IPS-18c (cell line): Measurements from ENCODE around the gene MIR17HG.
A peak's percentile ranks its signal among the peaks of the same experiment; 100 is the strongest.

ENCODE experiments used
- H3K4me3 ChIP-seq: 2 replicates; pipeline ENCODE4 v1.7.0; 2013; ENCODE audit warnings: low read depth, mild to moderate bottlenecking, low read length, moderate library complexity; ENCODE audit not compliant: insufficient read depth
- H3K9me3 ChIP-seq: one replicate; pipeline ENCODE4 v1.6.1; 2013; ENCODE audit warnings: mild to moderate bottlenecking, low read length, moderate library complexity; ENCODE audit not compliant: control insufficient read depth, insufficient read depth

MIR17HG gene

GRCh38 chr13:91398413-91399188, 51.1 kb downstream of the MIR17HG start, which contains the start of gene GPC5:
GPC5 (plus strand) TSS chr13:91398621.
- Histone ChIP-seq H3K4me3 (peak within 1 kb of the TSS; percentile 76), H3K9me3 (no peaks in the 10 kb centered on the region)

- peak overlapping the region; percentile 76 for H3K4me3 ChIP-seq
These were observed 51.9 kb downstream of the MIR17HG start for GRCh38 chr13:91399189-91400062.

DNA sequence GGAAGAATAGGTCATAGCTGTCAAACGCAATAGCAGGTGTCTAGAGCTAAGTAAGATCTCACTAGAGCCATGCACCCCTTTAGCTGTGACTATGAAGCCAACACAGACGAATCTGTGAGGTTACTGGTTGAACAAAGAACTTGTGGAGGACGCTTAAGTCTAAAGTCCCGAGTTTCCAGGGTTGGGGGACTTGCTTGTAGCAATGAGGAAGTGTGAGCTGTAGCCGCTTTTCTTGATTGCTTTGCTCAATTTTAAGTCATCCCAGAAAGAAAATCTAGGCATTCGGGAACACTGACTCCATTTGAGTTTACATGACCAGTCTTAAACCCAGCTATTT, 52.5 kb downstream of the MIR17HG start:
- Histone ChIP-seq H3K9me3 (no peaks in the 10 kb centered on the region), H3K4me3 (no peak overlapping the region)

More at GRCh38 chr13:91399189-91400062, 51.9 kb downstream of the MIR17HG start:
- H3K9me3 ChIP-seq = no peaks in the 10 kb centered on the region

DNA sequence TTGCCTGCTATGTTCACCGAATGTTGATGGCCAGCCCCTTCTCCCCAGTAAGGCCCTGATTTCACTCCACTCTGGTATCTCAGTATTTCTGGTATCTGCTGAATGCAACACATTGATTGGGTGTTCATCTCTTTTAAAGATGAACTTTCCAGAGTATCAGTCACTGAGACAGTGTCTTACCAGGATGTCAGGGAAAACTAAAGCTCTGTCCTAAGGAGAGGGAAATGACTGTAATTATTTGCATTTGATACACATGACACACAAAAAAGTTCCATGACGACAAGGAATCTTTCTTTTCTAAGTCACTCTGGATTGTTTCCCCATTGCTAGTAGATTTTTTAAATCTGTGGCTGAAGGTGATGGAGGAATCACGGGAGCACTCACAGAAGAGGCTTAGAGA, 53.2 kb downstream of the MIR17HG start:
- no peak overlapping the region for H3K4me3 ChIP-seq
- no peaks in the 10 kb centered on the region for H3K9me3 ChIP-seq

DNA sequence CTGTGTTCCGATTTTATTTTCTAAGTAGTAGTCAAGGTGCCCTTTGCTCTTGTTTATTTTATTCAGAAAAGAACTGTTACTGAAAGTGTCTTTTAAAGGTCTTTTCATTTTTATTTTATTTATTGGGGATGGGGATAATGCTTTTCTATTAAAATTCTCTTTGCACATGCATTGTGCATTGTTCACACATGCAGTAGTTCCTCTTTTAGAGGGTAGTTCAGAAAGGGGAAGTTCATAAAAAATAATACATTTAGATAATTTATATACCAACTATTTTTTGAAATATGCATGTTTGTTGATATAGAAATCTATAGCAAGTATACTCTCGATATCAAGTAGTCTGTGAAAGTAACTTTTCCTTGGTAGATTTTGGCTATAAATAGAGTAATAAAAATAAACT, 54.4 kb downstream of the MIR17HG start:
- Histone ChIP-seq H3K4me3 (no peak overlapping the region), H3K9me3 (no peaks in the 10 kb centered on the region)
